HG02884 (cell line): ENCODE measurements around the gene IDUA.

ENCODE experiments used
- ATAC-seq: cut with Tn5 transposase; IDR thresholded peaks from one replicate; pipeline ENCODE4 v1.9.1; 2021; ENCODE audit warnings: mild to moderate bottlenecking, moderate library complexity; ENCODE audit not compliant: unreplicated experiment

Gene IDUA

DNA sequence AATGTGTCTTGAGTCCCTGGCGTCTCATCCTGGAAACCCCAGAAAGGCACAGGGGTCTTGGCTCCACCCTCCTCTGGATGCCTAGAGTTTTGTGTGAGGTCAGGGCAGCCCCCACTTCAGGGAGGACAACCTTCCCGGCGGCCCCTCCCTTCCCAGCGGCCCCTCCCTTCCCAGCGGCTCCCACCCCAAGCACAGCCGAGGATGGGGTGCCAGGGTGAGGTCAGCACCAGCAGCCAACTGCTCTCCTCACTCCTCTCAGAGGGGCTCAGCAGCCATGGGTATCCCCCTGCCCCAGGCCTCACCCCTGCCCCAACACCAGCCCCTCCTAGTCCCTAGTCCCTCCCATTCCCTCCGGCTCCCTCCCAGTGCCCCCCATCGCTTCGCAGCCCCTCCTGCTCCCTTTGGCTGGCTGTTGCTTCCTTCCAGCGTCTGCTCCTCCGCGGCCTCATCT lies 30.9 kb upstream of the IDUA start:
- no peak for ATAC-seq

DNA sequence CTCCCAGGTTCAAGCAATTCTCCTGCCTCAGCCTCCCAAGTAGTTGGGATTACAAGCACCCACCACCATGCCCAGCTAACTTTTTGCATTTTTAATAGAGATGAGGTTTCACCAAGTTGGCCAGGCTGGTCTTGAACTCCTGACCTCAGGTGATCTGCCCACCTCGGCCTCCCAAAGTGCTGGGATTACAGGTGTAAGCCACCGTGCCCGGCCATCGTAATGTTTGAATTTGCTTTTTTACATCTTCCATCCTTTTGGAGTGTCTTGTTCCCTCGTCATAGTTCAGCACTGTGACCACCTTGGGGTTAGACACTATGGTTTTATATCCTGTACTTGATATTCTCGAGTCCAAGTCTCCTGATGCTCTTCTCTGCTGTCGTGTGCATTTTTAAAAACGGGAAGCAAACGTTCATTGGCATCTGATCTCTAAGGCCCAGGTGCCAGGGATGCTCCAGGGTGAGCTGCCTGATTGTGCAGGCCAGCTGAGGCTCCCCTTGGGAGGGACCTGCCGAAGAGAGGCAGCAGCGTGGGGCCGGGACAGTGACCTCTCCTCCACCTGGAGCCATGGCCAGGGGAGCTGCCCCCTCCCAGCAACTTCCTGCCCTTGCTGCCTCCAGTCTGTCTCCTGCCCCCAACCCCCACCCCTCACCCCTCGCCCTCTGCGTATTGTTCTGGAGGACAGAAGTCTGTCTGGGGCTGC lies 30.2 kb upstream of the IDUA start:
- no peak for ATAC-seq

DNA sequence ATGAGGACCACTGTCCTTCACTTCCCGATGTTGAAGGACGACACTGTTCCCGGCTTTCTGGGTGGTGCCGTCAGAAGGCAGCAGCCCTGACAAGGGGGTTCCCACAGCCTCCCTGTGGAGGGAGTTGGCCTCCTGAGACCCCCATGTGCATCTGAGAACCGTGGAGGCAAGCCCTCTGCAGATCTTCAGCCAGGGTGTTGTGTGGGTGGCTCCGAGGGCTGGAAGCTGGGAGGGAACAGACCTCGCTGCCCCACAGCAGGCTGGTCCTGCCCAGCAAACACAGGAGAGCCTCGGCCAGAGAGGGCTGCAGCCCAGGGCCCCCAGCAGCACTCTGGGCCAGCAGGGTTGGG lies 29.6 kb upstream of the IDUA start:
- ATAC-seq: no peak

DNA sequence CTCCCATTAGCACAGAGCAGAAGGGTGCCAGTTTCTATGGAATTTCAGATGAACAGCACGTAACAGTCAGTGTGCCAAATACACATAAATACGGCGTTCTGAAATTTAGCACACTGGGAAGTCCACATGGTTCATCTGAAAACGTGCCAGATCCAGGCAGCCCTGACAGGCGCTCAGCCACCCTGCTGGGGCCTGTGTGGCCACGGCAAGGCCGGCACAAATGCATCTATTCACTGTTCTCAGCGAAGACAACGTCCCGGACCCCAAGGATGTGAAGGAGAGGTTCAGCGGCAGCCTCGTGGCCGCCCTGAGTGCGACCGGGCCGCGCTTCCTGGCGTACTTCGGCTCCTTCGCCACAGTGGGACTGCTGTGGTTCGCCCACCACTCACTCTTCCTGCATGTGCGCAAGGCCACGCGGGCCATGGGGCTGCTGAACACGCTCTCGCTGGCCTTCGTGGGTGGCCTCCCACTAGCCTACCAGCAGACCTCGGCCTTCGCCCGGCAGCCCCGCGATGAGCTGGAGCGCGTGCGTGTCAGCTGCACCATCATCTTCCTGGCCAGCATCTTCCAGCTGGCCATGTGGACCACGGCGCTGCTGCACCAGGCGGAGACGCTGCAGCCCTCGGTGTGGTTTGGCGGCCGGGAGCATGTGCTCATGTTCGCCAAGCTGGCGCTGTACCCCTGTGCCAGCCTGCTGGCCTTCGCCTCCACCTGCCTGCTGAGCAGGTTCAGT lies 29.1 kb upstream of the IDUA start:
- no peak for ATAC-seq

DNA sequence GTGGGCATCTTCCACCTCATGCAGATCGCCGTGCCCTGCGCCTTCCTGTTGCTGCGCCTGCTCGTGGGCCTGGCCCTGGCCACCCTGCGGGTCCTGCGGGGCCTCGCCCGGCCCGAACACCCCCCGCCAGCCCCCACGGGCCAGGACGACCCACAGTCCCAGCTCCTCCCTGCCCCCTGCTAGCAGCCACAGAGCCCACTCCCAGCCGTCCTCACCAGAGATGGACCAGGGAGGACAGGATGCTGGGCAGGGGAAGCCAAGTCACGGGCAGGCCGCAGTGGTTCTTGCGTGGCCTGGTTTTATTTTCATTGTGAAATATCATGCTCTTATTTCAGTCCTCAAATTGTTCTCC lies 28.6 kb upstream of the IDUA start:
- ATAC-seq: no peak

DNA sequence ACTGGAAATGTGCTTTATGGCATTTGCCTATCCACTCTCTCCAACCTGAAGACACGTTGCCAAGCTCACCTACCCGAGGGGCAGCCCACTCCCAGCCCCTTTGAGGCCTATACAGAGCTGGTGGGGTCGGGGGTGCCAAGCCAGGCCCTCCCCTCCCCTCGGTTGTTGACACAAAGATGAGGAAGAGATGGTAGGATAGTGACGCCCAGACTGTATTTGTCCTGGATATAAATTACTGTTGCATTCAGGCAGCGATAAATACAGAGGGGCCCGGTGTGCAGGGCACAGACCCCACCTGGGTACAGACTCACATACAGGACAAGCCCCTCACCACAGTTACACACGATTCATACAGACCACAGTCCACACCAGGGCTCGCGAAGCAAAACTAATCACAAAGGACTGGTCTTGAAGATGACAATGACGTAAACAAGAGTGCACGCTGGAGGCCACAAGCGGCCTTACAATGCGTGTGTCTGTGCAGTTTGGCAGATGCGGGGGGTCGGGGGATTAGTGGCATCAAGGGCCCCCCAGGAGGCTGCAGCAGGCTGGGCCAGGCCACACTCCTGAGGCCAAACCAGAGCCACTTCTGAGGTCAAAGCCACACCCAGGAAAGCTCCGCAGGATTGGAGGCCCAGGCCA lies 28.0 kb upstream of the IDUA start:
- ATAC-seq: no peak

DNA sequence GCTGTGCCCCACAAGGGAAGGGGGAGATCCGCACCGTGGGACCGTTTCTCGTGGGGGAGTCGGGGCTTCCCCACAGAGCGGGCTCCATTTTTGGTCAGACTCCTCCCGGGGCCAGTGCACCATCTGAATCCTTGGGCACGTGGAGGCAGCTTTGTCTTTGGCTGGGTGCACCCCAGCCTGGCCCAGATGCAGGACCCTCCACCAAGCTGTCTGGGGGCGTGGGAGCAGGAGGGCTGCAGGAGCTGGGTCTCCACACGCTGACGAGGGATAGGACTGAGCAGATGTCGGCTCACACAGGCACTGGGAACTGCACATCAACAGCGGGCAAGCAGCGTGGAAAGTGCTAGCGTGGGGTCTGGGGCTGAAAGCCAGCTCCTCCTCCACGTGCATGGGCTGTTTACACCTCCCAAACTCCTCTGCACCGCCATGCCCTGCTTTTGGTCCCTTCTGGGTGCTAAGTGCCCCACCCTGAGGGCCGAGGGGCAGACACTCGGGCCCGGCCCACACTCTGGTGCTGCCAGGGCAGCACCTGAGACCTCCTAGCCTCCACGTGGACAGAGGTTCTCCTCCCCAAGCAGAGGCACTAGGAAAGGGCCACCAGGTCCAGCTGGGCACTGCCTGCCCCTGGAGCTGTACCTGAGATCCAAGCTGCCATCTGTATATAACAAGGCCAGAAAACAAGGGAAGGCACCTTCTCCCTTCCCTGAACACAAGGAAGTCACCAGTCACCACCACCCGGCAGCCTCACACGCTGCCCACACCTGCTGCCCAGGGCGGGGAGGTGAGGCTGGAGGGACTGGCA lies 27.3 kb upstream of the IDUA start:
- no peak for ATAC-seq

DNA sequence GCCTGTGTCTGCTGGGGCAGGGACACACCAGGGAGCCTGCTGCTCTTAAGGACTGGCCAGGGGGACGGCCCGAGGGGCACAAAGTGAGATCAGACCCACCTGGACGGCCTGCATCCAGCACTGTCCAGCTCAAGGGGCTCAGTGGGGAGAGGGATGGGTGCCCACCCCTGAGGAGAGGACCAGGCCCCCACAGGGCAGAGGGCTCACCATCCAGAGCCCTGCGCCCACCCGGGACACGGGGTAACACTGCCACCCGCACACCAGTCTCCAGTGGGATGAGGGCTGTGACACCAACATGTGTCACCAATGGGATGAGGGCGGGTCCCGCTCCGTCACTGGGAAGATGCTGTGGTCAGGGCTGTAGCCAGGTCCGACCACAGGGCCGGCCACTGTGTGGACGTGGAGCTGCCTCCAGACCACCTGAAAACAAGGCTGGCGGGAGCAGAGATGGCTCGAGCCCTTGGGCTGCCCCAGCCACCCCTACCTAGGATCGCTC lies 26.7 kb upstream of the IDUA start:
- no peak for ATAC-seq

DNA sequence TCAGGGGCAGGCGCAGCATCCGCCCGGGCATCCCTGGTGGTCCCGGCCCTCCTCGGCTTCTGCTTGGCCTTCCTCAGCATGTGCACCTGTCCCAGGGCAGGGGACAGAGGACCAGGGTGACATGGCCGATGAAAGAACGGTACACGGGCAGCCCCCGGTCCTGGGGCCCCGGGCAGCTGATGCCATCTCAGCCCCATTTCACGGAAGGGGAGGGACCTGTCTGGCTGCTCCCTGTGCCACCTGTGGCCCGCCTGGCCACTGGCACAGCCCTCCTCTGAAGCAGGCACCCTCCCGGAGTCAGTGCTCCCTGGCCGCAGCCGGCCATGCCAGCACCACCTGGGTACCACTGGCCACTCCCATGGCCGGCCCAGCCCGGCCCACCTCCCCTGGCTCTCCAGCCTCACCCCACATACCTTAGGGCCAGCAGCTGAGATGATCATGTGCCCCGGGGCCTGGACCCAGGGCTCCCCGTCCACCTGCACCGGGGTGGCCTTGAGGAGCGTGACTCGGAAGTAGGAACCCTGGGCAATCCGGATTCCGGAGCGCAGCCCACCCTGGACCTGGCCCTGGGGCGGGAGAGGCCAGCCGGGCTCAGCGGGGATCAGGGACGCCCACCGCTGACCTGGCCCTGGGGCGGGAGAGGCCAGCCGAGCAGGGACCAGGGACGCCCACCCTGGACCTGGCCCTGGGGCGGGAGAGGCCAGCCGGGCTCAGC lies 26.1 kb upstream of the IDUA start:
- no peak for ATAC-seq

DNA sequence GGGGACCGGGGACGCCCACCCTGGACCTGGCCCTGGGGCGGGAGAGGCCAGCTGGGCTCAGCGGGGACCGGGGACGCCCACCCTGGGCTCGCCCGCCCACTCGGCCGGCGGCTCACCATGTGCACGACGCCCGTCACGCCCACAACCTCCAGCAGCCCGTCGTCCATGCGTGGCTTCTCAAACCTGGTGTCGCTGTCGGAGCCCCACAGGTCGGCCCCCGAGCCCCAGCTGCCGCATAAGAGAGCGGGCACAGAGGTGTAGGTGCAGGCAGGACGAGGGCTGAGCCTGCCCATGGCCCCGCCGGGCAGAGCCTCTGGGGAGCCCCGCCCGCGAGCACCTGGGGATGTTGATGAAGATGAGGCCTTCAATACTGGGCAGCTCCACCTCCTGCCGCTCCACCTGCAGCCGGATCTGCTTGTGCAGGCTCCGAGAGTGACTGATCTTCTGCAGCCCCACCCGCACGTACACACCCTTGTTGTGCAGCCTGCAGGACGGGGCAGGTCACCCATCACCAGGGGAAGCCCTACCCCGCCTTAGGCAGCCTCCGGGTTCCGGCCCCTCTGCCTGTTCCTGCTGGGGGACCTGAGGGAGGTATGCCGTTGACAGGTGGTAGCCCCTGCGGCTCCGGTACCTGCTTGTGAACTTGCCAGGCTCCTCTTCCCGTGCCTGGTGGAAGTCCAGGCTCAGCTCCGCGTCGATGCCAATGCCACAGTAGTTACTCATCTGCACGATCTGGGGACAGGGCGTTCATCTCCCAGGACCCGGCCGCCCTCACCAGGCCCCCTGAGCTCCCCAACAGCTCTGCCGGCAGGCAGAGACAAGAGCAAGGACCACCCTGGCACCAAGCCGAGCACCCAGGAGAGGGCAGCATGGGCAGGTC lies 25.3 kb upstream of the IDUA start:
- ATAC-seq: no peak

DNA sequence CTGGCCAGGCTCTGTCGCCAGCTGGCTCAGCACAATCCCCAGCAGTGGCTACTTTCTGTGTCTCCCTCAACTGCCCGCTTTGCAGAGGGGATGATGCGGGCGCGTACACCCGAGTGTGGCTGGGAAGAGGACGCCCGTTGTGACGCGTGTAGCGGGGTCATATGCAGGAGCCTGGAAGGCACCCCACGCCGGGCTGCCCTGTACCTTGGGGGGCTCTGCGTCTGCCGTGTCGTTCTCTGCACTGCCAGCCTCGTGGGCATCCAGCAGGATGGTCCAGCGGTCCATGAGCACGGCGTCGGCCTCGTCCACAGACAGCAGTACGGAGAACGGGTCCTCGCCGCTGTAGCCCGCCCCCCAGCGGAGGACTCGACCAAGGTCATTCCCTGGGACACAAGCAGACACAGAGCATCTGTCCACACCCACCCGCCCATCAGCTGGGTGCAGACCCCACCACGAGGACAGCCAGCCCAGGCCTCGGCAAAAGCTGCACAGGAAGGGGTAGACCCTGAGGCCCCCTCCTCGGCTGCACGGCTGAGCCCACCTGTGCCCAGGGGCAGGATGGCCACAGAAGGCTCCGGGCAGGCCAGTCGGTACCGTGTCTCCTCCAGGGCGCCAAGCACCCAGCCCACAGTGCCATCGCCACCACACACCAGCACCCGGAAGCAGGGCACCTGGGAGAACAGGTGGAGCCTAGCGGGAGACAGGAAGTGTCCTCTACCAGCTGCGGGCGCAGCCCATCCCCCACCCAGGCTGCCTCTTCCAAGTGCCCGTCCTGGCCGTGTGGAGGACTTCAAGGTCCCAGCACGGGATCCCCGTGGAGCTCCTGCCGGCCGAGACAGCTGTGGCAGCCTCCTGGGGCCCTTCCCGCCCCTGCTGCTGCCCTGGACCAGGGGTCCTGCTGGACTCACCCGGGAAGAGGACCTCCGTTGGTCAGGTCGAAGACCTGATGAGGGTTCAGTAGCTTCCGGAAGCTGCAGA lies 24.3 kb upstream of the IDUA start:
- no peak for ATAC-seq

DNA sequence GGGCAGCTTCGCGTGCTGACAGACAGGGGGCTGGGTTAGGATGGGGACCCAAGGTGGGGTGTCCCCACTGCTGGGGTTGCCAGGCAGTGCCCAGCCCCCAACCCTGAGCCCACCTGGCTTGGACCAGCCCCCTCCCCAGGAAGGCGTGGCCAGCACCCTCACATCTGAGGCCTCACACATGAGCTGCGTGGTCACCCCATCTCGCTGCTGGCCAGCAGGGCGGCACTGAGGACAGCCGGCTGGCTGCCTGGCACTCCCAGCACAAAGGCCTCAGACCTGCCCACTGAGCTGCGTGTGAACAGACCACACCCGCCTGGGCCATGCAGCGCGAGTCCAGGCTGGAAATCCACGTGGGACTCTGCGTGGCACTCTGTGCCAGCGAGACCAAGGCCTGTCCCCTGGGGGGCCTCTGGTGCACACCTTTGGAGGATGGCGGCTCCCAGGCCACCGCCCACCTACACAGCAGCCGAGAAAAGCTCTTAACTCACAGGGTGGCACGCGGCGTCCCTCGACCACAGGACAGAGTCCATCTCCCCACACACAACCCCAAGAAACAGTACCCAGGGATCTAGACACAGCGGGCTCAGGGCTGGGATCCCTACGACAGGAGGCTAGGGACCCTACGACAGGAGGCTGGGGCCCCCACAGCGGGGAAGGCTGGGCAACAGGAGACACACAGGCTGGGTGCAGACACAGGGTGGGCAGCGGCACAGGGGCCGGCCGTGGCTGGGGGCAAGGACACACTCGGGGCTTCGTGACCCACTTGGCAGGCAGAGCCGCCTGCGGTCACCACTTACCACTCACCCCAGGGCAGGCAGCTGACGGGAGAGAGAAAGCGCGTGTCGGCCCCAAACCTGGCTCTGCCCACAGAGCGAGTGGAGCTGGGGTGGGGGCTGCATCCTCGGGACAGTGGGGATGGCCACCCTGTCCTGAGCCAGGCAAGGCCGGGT lies 23.3 kb upstream of the IDUA start:
- no peak for ATAC-seq

DNA sequence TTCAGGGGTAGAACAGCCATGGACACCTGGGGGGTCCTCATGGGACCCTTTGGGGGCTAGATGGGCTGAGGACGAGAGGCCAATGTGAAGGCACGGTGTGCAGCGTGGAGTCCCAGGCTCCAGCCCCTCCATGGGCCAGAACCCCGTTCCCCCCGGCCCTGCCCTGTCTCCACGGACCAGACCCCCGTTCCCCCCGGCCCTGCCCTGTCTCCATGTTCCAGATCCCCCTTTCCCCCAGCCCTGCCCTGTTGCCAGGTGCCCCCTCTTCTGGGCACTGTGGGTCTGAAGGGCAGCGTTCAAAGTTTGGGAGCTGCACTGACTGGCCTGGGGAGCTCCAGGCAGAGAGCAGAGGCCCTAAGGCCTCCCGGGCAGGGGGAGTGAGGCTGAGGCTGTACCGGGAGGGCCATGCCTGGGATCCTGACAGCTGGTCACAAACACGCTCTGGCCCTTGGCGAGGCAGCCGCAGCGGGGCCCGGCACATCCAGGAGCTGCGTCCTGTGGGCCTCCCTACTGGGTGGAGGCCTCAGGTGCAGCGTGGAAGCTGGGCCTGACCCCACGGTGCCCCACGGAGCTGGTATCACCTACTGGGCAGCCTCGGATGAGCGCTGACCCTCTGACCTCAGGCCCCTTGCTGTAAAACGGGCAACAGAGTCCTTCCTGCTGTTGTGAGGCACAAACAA lies 22.4 kb upstream of the IDUA start:
- ATAC-seq: no peak

DNA sequence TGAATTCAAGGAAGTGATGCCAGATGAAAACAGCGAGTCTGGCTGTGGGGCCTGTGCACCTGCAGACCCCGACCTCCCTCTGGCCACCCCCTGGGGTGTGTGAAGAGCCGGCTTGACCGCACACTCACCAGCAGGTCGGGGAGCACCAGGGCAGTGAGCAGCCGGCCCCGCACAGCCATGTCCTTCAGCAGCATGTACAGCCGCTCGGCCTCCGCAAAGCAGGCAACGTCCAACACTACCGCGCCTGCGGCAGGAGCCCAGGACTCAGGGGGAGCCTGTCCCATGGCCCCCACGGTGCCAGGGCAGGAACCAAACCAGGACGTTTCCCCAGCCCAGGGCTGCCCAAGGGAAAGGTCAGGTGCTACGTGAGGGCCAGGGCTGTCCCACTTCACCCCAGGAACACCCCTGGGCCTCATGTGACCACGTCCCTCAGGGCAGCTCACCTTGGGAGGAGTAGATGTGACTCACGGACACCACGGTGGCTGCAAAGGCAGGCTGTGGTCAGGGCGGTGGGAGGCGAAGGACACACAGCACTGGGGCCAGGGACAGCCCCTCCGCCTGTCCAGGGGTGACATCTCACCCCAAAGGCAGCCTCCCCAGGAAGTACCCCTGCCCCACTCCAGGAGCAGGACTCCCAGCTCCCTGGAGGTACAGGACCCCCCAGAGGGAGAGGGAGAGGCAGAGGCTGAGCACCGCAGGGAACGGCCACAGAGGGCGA lies 21.6 kb upstream of the IDUA start:
- ATAC-seq: no peak

DNA sequence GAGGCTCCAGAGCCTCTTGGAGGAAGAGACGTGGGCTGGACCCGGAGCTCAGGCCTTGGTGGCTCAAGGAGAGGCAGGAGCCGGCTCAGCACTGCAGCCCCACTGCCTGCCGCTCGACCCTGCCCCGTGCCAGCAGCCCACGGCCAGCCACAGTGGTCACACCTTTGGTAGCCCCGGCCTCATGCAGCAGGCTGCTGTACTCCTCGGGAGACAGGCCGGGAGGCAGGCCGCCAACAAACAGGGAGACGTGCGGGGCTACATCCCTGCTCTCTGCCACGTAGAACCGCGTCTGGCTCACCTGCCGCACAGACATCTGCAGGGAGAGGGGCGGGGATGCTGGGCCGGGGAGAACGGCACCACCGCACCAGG lies 21.1 kb upstream of the IDUA start:
- no peak for ATAC-seq
